Astrocyte of the cerebellum (primary cell): ENCODE measurements around the gene PTPN23.

Source experiments
- DNase-seq: peaks from one replicate; pipeline ENCODE4 v3.0.0-alpha.2; 2011; ENCODE audit warnings: low read depth
- H3K4me3 ChIP-seq: 2 replicates; pipeline ENCODE4 v1.5.1; 2011; ENCODE audit warnings: mild to moderate bottlenecking, low read depth, low read length, moderate library complexity
- CTCF ChIP-seq: IDR thresholded peaks from 2 replicates; pipeline ENCODE4 v1.5.1; 2012; ENCODE audit warnings: low read length, low read depth, moderate library complexity, mild to moderate bottlenecking; ENCODE audit errors: missing control alignments
- in situ Hi-C: cut with HindIII; loops from 2 replicates; pipeline ENCODE4 v1.10.0; 2017; ENCODE audit warnings: low sequenced_read_pairs

Gene PTPN23

DNA sequence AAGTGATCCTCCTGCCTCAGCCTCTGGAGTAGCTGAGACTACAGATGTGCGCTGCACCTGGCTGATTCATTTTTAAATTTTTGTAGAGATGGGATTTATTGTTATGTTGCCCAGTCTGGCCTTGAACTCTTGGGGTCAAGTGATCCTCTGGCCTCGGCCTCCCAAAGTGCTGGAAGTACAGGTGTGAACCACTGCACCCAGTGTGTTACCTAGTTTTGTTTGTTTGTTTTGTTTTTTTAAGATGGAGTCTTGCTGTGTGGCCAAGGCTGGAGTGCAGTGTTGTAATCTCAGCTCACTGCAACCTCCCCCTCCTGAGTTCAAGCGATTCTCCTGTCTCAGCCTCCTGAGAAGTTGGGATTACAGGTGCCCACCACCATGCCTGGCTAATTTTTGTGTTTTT, 12.1 kb downstream of the PTPN23 start:
- no peak overlapping the region for H3K4me3 ChIP-seq
- in situ Hi-C loops: no loop called here
- DNase-seq: no peak
- no peak for TF ChIP-seq CTCF

- in situ Hi-C loops: no loop called here
- no peak for DNase-seq
- H3K4me3 ChIP-seq: no peak overlapping the region
- TF ChIP-seq CTCF: no peak
These were observed 13.5 kb downstream of the PTPN23 start for GRCh38 chr3:47394140-47394870.

GRCh38 chr3:47394881-47395280, 14.1 kb downstream of the PTPN23 start:
- DNase-seq: no peak
- in situ Hi-C loops: no loop called here
- no peak overlapping the region for H3K4me3 ChIP-seq
- no peak for TF ChIP-seq CTCF

DNA sequence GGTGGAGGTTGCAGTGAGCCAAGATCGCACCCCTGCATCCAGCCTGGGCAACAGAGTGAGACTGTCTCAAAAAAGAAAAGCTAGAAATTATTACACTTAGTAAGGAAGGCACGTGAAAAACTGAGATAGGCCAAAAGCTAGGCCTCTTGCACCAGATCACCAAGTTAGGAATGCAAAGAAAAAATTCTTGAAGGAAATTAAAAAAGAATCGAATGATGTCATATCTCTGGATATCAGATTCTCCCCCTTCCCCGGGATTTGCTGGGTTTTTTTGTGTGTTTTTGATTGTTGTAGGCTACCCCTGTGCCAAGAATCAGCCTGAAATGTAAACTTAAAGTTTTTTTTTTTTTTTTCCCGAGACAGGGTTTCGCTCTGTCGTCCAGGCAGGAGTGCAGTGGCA, 17.4 kb downstream of the PTPN23 start:
- no peak for DNase-seq
- in situ Hi-C loops: no loop called here
- no peak for TF ChIP-seq CTCF
- H3K4me3 ChIP-seq: no peak overlapping the region

- TF ChIP-seq CTCF: no peak
- in situ Hi-C loops: no loop called here
- no peak overlapping the region for H3K4me3 ChIP-seq
- no peak for DNase-seq
These were observed 18.2 kb downstream of the PTPN23 start for GRCh38 chr3:47399016-47399415.

DNA sequence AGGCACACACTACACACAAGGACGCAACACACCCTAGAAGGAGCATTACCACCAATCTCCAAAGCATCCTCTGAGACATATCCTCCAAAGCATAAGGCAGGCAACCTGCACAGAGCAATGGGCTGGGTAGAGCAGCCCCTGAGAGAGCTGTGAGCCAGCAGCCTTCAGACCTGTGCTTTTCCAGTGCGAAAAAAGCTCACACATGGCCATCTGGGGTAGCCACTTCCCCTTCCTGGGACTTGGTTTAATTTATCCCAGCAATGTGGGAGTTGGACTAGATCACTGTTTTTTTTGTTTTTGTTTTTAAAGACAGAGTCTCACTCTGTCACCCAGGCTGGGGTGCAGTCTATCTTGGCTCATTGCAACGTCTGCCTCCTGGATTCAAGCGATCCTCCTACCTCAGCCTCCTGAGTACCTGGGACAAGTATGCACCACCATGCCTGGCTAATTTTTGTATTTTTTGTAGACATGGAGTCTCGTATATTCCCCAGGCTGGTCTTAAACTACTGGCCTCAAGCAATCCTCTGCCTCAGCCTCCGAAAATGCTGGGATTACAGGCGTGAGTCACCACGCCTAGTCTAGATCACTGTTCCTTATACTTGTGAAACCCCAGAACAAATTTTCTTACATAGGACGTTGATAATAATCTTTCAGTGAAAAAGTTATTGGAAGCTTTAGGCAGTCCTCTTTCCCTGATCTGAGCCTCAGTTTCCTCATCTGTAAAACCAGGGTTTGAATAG, 18.9 kb downstream of the PTPN23 start:
- in situ Hi-C loops: no loop called here
- TF ChIP-seq CTCF: no peak
- no peak for DNase-seq
- H3K4me3 ChIP-seq: no peak overlapping the region
